Hepatocyte (in vitro differentiated cells): Measurements from ENCODE around the gene SH3PXD2B.

Experiments
- CTCF ChIP-seq: fragments of 200-600 bp; sonication (generic); IDR thresholded peaks from 2 replicates; pipeline ENCODE4 v1.5.1; 2016; ENCODE audit warnings: antibody characterized with exemption, mild to moderate bottlenecking; ENCODE audit not compliant: poor library complexity
- EZH2 ChIP-seq: fragments of 200-600 bp; sonication (generic); IDR thresholded peaks from 2 replicates; pipeline ENCODE4 v1.6.1; 2016; ENCODE audit warnings: antibody characterized with exemption, mild to moderate bottlenecking, borderline replicate concordance
- EZH2phosphoT487 ChIP-seq: fragments of 200-600 bp; sonication (generic); IDR thresholded peaks from one replicate; pipeline ENCODE4 v1.6.1; 2018; ENCODE audit warnings: antibody characterized with exemption, mild to moderate bottlenecking, low read depth, moderate library complexity; ENCODE audit not compliant: unreplicated experiment, severe bottlenecking

DNA sequence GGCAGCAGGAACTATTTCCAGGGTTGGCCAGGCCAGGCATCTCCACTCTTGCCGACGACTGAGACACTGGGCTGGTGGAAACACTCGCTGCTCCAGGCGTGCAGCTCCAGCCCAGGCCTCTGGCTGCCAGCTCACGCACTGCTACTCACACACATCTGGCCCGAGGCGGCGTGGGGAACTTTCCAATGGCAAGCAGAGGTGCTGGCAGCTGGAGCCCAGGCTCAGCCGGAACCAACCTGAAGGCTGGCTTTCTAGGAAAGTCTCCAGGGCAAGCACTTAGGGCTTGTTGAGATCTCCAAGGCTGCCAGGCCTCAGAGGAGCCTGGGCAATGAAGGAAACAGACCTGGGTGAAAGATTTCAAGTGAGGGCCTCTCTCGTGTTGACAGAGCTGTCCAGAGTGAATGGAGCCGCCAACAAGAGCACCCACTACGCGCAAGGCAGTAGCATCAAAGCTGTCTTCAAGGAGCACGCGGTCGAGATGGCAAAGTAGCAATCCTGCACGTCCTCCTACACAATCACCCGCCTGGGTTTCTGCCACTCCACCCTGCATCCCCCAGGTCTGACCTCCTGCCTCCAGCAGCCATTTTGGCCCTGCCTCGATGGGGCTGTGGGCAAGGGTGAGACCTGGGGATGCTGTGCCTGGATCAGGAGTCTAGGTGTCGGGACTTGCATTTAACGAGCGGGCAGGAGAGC, 14.4 kb downstream of the SH3PXD2B start:
- no peak for TF ChIP-seq CTCF
- no peak for TF ChIP-seq EZH2
- TF ChIP-seq EZH2phosphoT487, result no peak
